GM23248 (cell line): ENCODE data around the gene ATP6V1G3.

Experiments
- EZH2 ChIP-seq: fragments of 200-600 bp; sonication (generic); IDR thresholded peaks from 2 replicates; pipeline ENCODE4 v1.6.1; 2018; ENCODE audit warnings: antibody characterized with exemption, mild to moderate bottlenecking; ENCODE audit not compliant: insufficient read depth, poor library complexity, severe bottlenecking
- EZH2phosphoT487 ChIP-seq: fragments of 200-600 bp; sonication (generic); IDR thresholded peaks from 2 replicates; pipeline ENCODE4 v1.6.1; 2018; ENCODE audit warnings: antibody characterized with exemption, moderate library complexity, mild to moderate bottlenecking, low read depth; ENCODE audit not compliant: insufficient read depth

- TF ChIP-seq EZH2 = no peak
- TF ChIP-seq EZH2phosphoT487 = no peak
These were observed 1.3 kb upstream of the ATP6V1G3 start for GRCh38 chr1:198541737-198542136.
